SKM-1 (cell line): ENCODE results near the gene PTPRM.

ENCODE experiments used
- DNase-seq: peaks from one replicate; lab custom pipeline; 2025; ENCODE audit not compliant: unreplicated experiment; lab: John Stamatoyannopoulos, UW

PTPRM gene

DNA sequence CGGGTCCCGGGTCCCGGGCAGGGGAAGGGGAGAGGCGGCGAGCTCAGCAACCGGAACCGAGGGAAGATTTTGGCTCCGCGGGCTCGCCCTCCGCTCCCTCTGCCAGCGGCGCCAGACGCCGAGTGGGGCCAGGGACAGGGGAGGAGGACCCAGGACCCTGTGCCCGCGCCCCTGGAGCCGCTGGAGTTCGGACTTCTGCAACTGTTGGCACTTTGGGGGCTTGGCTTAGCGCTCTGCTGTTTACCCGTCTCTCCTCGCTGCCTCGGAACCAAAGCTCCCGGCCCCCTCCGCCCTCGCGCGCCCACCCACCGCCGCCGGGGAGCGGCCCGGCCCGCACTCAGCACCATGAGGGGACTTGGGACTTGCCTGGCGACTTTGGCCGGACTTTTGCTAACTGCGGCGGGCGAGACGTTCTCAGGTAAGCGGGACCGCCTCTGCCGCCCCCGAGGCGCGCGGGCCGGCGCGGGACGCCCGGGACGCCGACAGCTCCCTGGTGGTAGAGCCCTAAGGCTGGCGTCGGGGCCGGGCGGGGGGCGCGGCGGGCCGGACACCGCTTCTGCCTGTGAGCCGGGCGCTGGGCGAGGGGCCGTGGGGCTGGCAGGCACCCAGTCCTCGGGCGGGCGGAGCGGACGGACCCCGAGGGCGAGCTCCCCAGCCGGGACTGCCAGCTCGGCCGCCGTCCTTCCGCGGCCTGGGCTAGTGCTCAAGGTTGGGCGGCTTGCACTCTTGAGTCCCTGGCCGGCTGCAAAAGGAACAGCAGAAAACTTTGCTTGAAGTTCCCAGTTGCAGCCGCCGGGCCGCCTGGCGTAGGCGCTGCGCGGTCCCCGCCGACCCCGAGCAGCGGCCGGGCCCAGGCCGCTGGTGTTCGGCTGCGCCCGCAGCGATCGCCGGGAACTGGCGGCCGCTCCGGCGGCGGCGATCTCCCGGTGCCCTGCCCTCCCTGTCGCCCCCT lies 634 bp downstream of the PTPRM start:
- no peak for DNase-seq

DNA sequence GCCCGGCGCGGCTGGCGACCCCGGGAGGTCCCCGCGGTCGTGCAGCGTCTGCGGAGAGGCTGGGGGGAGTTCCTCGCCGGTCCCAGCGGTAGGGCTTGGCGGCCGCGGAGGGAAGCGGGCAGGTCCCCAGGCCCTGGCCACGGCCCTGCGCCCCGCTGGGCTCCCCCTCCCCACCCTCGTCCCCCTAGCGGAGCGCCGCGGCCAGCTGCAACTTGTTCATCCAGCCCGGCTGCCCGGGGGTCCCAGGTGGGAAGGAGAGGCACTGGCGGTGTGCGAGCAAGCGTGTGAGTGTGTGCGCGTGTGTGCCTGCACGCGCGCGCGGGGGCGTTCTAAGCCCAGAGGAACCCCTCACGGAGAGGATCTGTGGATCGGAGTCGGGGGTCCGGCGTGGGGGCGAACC lies 1.3 kb downstream of the PTPRM start:
- no peak for DNase-seq

DNA sequence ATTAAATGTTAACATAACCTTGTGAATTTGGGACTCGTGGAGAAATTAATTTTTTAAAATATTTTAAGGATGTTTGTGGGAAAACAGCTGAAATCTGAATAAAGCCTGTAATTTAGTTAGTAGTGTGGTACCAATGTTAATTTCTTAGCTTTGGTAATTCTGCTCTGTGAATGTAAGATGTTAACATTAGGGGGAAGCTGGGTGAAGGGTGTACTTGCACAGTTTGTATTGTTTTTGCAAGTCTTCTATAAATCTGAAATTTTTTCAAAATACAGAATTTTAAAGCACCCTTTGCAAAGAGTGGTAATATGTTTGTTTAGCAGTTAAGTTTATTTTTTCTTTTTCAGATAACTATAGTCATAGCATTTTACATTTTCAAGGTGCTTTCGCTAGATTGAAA lies 4.5 kb downstream of the PTPRM start:
- no peak for DNase-seq

DNA sequence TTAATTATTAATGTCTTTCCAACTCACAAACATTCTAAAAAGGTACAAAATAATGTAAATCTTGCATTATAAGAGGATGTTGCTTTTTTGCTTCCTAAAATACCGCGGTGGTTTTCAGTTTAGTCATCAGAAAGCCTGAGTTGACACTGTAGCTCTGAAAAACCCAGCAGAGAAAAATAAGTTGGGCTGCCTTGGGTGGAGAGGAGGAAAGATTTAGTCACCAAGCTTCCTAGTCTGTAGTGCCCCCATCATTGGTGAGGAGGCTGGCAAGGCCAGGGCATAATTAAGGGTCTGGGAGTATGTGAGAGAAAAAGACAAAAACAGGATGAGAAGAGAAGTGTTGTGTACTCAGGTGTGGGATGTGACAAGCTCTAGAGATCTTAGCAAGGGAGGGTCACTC lies 5.7 kb downstream of the PTPRM start:
- DNase-seq, result no peak

DNA sequence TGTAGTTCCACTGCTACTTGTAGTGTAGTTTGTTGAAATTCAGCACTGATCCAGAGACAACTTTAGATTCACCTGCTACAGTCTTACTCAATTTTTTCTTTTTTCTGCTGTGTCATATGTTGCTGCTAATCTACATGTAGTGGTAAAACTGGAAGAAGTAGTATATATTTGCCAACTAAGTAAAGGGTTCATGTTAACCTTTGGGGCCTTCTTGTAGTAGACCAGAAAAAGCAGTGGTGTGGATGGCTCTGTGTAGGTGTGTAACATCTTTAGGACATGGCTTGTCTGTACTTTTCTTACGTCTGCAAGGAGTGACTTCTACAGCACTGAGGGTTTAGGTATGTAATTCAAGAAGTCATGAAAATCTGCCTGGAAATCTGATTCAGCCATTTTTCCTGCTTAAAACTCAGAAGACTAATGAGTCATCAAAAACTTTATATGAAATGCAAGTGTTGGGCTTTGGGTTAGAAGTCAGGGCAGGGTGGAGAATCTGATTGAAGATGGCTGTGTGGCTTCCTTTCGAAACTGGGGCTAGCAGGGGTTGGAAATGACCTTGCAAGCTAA lies 8.4 kb downstream of the PTPRM start:
- DNase-seq, result no peak

DNA sequence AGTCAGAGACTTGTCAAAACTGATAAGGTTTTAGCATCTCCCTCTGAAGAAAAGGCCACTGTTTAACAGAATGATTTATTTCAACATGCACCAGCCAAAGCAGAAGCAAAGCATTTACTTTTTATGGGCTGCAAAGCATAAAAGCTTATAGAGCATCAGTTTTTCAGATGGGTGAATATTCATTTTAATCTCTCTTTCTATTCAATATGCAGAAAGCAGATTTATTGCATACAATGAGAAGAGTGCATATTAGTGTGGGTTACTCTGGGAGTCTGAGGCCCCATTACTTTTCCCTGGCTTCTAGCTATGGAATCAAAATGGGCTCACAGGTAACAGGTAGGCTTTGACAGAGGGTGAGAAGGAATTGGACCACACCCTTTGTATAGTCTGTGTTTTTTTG lies 9.0 kb downstream of the PTPRM start:
- no peak for DNase-seq

DNA sequence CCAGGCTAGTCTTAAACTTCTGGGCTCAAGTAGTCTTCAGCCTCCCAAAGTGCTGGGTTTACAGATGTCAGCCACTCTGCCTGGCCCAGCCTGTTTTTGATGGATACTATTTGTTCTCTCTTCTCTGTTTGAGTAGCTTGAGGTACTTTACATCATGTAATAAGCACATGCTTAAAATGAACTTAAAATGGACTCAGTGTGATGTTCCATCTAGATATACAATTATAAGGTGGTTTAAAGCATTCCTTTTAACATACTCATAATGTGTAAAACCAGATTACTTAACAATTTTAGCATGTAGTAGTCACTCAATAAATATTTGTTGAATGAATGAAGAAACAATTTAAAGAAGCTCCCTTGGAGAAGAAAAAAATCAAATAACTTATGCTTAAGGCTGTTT lies 9.6 kb downstream of the PTPRM start:
- DNase-seq, result no peak

DNA sequence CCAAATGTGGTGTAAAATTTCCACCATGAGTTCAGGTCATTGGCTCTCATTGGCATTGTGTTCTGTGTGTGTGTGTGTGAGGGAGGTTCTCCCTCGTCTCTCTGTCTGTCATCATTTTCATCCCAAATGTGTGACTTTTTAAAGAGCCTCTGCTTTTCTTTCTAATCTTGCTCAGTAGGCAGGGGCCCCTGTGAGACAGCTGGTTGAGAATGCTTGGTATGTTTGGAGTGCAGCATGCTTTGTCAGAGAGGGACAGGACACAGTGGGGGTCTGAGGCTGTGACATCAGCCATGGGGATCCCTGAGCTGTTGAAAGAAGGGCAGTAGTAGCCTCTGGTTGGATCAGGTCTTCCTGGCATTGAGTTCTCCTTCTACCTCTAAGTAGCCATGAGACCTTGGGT lies 10.6 kb downstream of the PTPRM start:
- DNase-seq, result no peak

DNA sequence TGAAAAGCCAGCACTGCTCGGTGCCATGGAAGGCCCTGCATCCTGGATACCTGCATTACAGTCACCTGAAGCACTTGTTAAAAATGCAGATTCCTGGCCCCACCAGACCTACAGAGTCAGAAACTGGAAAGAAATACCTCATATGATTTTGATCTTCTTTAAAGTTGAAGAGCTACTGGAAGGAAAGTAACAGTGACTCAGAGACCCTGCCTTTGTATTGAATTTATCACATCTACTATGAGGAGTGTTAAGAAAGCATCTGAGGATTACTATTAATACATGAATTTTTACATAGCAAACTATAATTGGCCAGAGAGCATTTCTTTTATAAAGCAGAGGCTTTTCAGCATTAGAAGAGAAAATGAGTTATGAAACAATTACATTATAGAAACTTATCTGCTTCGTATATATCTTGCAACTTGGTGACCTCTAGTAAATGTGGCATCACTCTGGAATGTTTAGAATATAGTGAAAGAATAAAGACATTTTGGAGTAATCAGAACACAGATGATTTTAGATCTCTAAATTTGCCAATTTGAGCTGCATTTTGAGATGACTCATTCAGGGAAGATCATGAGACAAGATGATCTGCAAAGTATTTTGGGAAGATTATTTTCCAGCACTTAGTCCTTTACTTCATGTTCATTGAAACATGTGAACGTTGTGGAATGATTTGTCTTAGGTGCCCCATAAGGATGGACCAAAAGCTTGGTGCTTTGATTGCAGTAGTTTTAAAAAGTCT lies 12.2 kb downstream of the PTPRM start:
- DNase-seq, result no peak

DNA sequence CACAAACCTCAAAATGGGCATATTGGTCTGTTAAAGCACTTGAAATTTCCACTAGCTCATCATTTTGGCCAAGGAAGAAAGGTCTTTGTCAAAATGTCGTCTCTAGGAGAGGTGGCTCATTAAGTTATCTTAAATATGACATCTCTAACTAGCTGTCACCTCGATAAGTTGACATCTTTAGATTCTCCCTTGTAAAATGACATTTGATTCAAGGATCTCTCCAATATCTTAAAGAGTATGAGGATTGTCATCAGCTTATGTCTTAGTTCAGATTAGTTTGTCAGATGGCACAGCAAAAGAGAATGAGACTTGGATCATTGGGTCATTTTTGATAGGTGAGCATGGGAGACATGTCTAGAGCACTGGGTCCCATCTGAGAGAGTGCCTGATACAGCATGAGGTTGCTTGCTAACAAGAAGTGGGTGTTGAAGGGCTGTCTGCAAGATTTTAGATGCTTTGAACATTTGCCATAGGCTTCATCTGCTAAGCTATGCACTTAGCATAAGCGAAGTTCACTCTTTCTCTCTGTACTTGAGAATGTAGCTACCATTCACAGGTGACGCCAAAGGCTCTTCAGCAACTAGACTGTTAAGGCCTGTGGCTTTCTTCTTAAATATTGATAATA lies 12.9 kb downstream of the PTPRM start:
- no peak for DNase-seq

DNA sequence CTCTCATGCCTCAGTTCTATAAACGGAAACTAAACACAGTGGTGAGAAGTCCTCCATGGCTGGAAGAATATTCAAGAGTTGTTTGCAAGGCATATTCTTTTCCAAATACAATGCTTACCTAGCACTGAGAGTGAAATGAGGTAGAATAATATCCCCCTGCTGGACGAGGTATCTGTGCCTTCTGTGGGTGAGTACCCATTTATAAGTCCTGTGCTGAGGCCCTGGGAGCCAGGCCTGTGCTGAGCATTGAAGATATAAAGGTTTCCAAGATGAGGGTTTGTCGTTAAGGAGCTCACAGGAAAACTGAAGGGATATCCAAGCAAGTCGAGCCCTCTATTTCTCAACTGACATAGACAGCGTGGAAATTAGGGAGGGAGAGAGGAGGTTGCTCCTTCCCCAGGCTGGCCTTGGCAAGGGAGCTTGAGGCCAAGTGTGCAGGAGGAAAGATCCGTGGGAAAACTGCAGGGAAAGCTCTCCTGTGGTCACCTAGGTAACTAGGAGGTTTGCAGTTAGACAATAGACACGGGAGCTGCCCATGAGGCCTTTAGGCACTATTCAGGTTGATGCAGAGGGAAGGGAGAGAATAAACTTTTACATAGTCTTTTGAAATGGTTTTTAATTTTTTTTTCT lies 17.6 kb downstream of the PTPRM start:
- no peak for DNase-seq

DNA sequence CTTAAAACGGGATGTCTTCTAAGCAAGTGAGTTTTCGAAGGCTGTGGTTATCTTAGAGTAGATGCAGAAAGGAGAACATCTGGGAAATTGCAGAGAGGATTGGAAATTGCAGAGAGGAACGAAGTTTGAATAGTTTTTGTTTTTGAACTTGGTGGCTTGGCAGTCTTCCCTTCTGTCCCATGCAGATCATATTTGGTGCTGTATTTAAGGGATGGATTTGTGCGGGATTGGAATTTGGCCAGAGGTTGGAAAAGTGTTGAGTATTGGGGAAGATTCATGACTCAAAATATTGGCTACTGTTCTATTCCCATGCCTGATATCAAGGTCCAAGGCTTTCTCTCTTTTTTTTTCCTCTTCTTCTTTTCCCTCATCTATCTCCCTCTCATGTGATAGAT lies 18.2 kb downstream of the PTPRM start:
- DNase-seq, result no peak

DNA sequence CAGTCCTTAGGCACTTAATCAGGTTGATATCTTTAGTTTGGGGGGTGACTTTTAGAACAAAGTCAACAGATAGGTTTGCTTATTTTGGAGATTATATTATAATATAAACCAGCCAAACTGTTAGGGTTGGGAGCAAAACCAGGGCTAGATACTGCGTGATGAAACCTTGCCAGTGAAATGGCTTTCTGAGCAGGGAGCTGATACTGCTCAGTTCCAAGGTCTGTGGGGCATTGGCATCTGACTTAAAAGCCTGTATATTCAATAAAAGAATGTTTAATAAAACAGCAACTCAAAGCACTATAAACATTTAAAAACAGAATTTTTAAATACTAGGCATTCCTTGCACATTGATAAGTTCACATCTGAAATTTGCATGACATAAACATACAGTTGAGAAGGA lies 19.3 kb downstream of the PTPRM start:
- no peak for DNase-seq

DNA sequence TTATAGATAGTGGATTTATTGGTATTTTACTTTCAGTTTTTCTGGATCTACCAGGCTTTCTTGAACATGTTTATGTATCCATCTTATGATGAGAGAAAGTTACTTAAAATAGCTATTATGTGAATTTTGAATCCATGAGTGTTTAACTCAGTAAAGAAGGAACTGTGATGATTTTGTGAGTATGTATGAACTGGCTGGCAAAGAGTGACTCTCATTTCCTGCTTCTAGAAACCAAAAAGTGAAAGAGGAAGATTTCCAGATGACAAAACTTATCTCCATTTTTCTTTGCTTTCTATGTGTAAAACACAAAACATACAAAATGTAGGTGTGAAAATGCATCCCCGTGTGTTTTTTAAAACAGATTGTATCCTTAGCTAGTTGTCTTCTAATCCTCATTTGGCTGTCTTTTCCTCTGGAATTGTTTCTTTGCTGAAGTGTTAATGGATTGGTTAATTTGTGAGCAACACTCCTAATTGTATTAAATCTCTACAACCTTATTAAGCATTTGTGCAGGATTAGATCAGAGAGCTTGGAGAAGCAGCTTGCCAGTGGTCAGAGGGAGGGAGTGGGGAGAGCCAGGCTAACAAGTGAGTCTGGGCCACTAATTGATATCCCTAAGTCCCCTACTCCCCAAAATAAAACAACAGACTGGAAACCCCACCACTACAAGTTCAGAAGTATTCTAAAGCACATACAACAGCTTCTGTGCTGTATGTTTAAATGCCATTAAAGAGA lies 23.9 kb downstream of the PTPRM start:
- no peak for DNase-seq

DNA sequence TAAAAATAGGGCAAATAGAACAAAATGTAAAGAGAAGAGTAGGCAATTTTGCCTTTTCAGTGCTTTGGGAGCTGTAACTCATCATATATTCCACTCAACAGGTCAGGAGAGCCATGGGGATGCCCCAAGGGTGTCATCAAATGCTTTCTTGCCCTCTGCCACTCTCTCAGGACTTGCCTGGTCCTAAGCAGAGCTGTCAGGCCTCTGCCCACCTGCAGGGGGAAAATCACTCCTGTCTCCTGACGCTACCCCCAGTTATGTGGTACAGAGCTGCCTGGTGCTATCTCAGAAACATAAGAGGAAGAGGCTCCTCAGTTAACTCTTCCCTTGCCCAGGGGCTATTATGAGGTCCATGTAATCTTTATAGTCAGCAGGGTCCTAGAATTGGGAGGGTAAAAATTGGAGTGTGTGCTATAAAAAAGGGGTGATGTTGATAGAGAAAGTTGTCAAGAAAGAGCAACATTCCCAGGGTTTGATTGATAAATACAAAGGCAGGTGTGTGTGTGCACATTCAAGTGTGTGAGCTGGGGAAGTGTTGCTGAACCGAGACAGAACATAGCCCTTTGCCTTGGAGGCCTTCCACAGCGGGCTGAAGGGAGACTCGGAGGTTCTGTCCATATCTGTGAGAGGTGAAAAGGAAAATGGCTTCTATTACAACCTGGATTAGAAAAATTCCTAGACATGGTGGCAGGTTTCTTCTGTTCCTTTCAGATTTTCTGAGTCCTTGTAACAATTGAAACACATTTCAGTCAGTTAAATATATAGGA lies 25.4 kb downstream of the PTPRM start:
- DNase-seq, result no peak

DNA sequence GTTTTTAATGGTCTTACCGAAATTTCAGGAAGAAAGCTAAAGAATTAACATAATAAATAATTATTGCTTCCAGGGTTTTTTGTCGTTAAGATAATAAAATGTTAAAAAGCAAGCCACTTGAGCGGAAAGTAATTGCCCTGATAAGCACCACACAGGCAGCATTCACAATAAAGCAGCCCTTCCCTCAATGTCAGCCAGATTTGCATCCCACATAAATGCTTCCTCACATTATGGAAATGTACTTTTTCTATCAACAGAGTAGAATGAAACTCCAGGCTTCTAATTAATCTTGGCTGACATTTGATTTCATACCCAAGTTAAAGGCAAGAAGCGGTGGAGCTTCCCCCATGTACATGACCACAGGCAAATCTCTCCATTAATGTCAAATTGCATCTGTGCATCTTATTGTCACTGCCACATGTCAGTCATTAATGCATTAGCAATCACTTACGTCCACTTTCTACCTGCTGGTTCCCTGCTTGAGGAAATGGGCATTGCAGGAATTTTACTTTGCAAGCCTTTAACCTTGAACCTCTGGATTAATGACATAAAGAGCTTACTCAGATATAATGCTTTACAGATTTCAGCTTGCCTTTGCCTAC lies 26.2 kb downstream of the PTPRM start:
- DNase-seq, result no peak

DNA sequence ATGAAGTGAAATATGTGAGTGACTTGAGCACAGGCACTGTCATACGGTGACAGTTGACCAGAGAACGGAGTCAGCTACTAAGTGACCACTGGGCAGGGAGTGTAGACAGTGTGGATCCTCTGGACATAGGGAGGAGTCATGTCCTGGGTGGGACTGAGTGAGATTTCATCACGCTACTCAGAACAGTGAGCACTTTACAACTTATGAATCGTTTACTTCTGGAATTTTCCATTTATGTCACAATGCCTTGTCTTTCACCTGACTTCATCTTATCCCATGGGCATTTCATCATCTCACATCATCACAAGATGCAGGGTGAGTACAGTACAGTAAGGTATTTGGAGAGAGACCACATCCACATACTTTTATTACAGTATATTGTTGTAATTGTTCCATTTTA lies 29.0 kb downstream of the PTPRM start:
- DNase-seq, result no peak

DNA sequence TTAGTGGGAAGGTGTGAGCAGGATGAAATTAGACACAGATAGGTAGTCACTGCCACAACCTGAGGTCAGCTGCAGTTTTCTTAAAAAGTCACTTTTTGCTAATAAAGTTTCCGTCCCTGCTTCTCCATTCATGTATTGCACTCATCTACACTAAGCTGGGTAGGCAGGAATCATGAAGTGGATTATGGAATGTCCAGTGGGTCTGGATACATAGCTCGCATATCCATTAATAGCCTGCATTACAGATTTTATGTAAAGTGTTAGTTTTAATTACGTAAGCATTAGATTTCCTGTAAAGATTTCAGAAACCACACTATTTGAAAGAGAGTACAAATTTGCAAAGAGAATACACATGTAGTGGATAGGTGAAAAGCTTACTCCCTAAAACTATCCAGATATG lies 30.4 kb downstream of the PTPRM start:
- no peak for DNase-seq
